Neural cell (in vitro differentiated cells): ENCODE measurements around the gene PLEKHG3.

Source experiments
- CTCF ChIP-seq: fragments of 450-650 bp; IDR thresholded peaks from 2 replicates; pipeline ENCODE4 v1.5.1; 2014; ENCODE audit warnings: antibody characterized with exemption, mild to moderate bottlenecking, moderate library complexity; ENCODE audit not compliant: poor library complexity, severe bottlenecking
- EP300 ChIP-seq: fragments of 450-650 bp; conservative IDR thresholded peaks from 2 replicates; pipeline ENCODE4 v1.6.1; 2014; ENCODE audit warnings: antibody characterized with exemption, mild to moderate bottlenecking, moderate library complexity; ENCODE audit not compliant: poor library complexity, severe bottlenecking
- EZH2 ChIP-seq: fragments of 200-600, 300-800 bp; shearing (Covaris generic), sonication (generic); IDR thresholded peaks from 2 replicates; pipeline ENCODE4 v1.6.1; 2014; ENCODE audit warnings: antibody characterized with exemption, low read length, borderline replicate concordance, mild to moderate bottlenecking; ENCODE audit not compliant: insufficient read depth, poor library complexity, severe bottlenecking
- MXI1 ChIP-seq: fragments of 450-650 bp; conservative IDR thresholded peaks from 2 replicates; pipeline ENCODE4 v1.6.1; 2014; ENCODE audit warnings: antibody characterized with exemption, mild to moderate bottlenecking; ENCODE audit not compliant: poor library complexity, severe bottlenecking
- POLR2AphosphoS5 ChIP-seq: IDR thresholded peaks from 2 replicates; pipeline ENCODE4 v1.6.1; 2012
- RAD21 ChIP-seq: fragments of 450-650 bp; conservative IDR thresholded peaks from 2 replicates; pipeline ENCODE4 v1.6.1; 2014; ENCODE audit warnings: antibody characterized with exemption, mild to moderate bottlenecking, moderate library complexity
- REST ChIP-seq: IDR thresholded peaks from 2 replicates; pipeline ENCODE4 v1.6.1; 2012; ENCODE audit warnings: borderline replicate concordance
- SMC3 ChIP-seq: fragments of 450-650 bp; conservative IDR thresholded peaks from 2 replicates; pipeline ENCODE4 v1.6.1; 2014; ENCODE audit warnings: antibody characterized with exemption, mild to moderate bottlenecking, moderate library complexity; ENCODE audit not compliant: poor library complexity
- TAF1 ChIP-seq: IDR thresholded peaks from 2 replicates; pipeline ENCODE4 v1.6.1; 2012; ENCODE audit warnings: low read depth

DNA sequence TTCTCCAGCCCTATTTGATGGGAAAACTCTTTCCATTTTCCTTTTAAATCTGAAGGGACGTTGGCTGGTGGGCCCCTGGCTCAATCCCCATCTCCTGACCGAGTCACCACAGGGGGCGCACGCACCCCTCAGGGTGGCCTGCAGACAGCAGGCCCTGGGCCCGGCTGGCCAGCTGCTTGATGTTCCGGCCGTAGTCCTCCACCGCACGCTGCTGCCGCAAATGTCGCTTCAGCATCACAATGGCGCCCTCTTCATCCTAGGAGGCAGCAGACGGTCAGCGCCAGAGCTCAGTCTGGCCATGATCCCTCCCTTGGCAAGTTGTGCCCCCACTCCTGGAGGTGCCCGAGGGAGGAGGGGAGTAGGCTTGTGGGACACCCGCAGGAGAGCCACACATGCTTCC lies 70.0 kb downstream of the PLEKHG3 start:
- no peak for TF ChIP-seq CTCF
- no peak for TF ChIP-seq EZH2
- TF ChIP-seq EP300: no peak
- TF ChIP-seq POLR2AphosphoS5: no peak
- no peak for TF ChIP-seq SMC3
- TF ChIP-seq TAF1: no peak
- no peak for TF ChIP-seq REST
- no peak for TF ChIP-seq RAD21
- no peak for TF ChIP-seq MXI1
